NK-92 treated with Interleukin-12 subunit alpha and Interleukin-12 subunit beta, amount 100 ng/mL, for 24 hours (cell line): ENCODE measurements around the gene DNAJC30.
A peak's percentile ranks its signal among the peaks of the same experiment; 100 is the strongest.
"Not testable (repeated sequence)": the region's sequence is repeated elsewhere in the genome, so short reads cannot be mapped to it uniquely, and the experiment has no call there.

ENCODE experiments used
- DNase-seq: peaks from one replicate; lab custom pipeline; 2025; lab: John Stamatoyannopoulos, UW

DNAJC30 gene

GRCh38 chr7:73683056-73683787 is at the start of gene DNAJC30, which contains the start of gene BUD23:
DNAJC30 (minus strand) TSS chr7:73683453; CDS start chr7:73683423, 30 bp downstream.
BUD23 (plus strand) TSS chr7:73683597; CDS start chr7:73683626, 29 bp downstream.
- DNase-seq = peak; percentile 99

- no peak for DNase-seq
Measured at GRCh38 chr7:73732397-73732796, 49.1 kb upstream of the DNAJC30 start.

- DNase-seq = no peak
Measured at GRCh38 chr7:73730485-73730884, 47.2 kb upstream of the DNAJC30 start.

- no peak for DNase-seq
Measured at GRCh38 chr7:73728551-73728950, 45.3 kb upstream of the DNAJC30 start.

- no peak for DNase-seq
Measured at GRCh38 chr7:73727952-73728351, 44.7 kb upstream of the DNAJC30 start.

GRCh38 chr7:73726083-73726466 is 42.8 kb upstream of the DNAJC30 start:
- no peak for DNase-seq

- DNase-seq = no peak
Measured at GRCh38 chr7:73723813-73724212, 40.6 kb upstream of the DNAJC30 start.

- no peak for DNase-seq
Measured at GRCh38 chr7:73722785-73723184, 39.5 kb upstream of the DNAJC30 start.

- DNase-seq = not testable (repeated sequence)
Measured at GRCh38 chr7:73722182-73722581, 38.9 kb upstream of the DNAJC30 start.

- no peak for DNase-seq
Measured at GRCh38 chr7:73721377-73721817, 38.1 kb upstream of the DNAJC30 start.

GRCh38 chr7:73720443-73720842 is 37.2 kb upstream of the DNAJC30 start:
- not testable (repeated sequence) for DNase-seq

GRCh38 chr7:73719806-73720169 is 36.5 kb upstream of the DNAJC30 start:
- DNase-seq = no peak

- DNase-seq = no peak
Measured at GRCh38 chr7:73718905-73719805, 35.9 kb upstream of the DNAJC30 start, which contains the start of gene STX1A. STX1A (minus strand) TSS chr7:73719669; CDS start chr7:73719631, 38 bp downstream.

GRCh38 chr7:73718438-73718881 is 35.2 kb upstream of the DNAJC30 start:
- no peak for DNase-seq

- DNase-seq = peak; percentile 62
Measured at GRCh38 chr7:73717991-73718405, 34.7 kb upstream of the DNAJC30 start.

GRCh38 chr7:73717025-73717807 is 34.0 kb upstream of the DNAJC30 start:
- DNase-seq = no peak

GRCh38 chr7:73716318-73716890 is 33.2 kb upstream of the DNAJC30 start:
- no peak for DNase-seq

GRCh38 chr7:73715648-73716317 is 32.5 kb upstream of the DNAJC30 start:
- peak; percentile 65 for DNase-seq

- DNase-seq = not testable (repeated sequence)
Measured at GRCh38 chr7:73713319-73713718, 30.1 kb upstream of the DNAJC30 start.

- no peak for DNase-seq
Measured at GRCh38 chr7:73712773-73713172, 29.5 kb upstream of the DNAJC30 start.

- DNase-seq = no peak
Measured at GRCh38 chr7:73708961-73709549, 25.8 kb upstream of the DNAJC30 start.
